ENCODE measurements around the gene NUCB2.

- TF ChIP-seq, protein P1, sequence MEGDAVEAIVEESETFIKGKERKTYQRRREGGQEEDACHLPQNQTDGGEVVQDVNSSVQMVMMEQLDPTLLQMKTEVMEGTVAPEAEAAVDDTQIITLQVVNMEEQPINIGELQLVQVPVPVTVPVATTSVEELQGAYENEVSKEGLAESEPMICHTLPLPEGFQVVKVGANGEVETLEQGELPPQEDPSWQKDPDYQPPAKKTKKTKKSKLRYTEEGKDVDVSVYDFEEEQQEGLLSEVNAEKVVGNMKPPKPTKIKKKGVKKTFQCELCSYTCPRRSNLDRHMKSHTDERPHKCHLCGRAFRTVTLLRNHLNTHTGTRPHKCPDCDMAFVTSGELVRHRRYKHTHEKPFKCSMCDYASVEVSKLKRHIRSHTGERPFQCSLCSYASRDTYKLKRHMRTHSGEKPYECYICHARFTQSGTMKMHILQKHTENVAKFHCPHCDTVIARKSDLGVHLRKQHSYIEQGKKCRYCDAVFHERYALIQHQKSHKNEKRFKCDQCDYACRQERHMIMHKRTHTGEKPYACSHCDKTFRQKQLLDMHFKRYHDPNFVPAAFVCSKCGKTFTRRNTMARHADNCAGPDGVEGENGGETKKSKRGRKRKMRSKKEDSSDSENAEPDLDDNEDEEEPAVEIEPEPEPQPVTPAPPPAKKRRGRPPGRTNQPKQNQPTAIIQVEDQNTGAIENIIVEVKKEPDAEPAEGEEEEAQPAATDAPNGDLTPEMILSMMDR (IDR thresholded peaks at IDR 0.05; ENCODE audit: low read depth, low read length) = no peak
- no peak for TF ChIP-seq POLR2A (IDR thresholded peaks at IDR 0.05; ENCODE audit: extremely low read depth, insufficient read length)
These were observed 90.0 kb downstream of the NUCB2 start for GRCh38 chr11:17366495-17366894.
